MM.1S (cell line): ENCODE measurements around the gene BTD.

Experiments
- CTCF ChIP-seq: fragments of 300-600 bp; sonication (generic); IDR thresholded peaks from 2 replicates; pipeline ENCODE4 v1.5.1; 2016; ENCODE audit warnings: antibody characterized with exemption, low read length, mixed read lengths
- EZH2 ChIP-seq: fragments of 300-600 bp; sonication (generic); optimal IDR thresholded peaks from 2 replicates; pipeline ENCODE3; 2017; ENCODE audit warnings: low read depth, mild to moderate bottlenecking, antibody characterized with exemption, low read length, mixed read lengths
- EZH2phosphoT487 ChIP-seq: fragments of 300-600 bp; sonication (generic); IDR thresholded peaks from 2 replicates; pipeline ENCODE4 v1.6.1; 2018; ENCODE audit warnings: antibody characterized with exemption, low read length

DNA sequence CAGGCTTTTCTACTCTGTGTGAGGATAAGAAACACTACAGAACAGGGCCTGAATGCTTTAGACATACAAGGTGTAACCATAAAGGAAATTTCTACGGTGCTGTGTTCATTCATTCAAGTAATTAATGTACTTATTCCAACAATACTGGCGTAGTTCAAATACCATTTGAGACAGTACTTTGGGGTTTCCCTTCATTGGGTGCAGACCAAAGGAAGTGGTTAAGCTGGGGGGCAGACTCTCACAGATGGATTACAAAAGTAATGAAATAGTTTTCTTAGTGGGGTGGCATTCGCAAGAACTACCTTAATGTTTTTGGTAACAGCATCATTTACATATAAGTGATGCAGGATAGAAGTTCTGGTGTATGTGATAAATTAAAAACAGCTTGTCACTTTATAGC is 65.9 kb downstream of the BTD start:
- no peak for TF ChIP-seq CTCF
- TF ChIP-seq EZH2phosphoT487: no peak
- TF ChIP-seq EZH2: no peak
